Body of pancreas (tissue), 4 donors: Measurements from ENCODE around the gene KBTBD7. TPM values are rescaled to one million over a fixed set of nuclear protein-coding genes. Genes with fewer than 3 reads are reported as not detected.

ENCODE experiments used
- ATAC-seq: fragments of 150-250 bp; one replicate; pipeline ENCODE4 v1.9.1; 2016
- DNase-seq, 4 donors: peaks; one replicate each; pipeline ENCODE4 v3.0.0-alpha.2; 2019
- H3K27ac ChIP-seq, 4 donors: fragments of 200-600 bp; sonication (generic); 1 replicate in 3 of 4; 2 replicates in 1 of 4; pipeline versions ENCODE4 v1.5.1 to v1.6.1; 2016 to 2019; ENCODE audit warnings: mild to moderate bottlenecking in 1 of 4, mixed read lengths in 1 of 4, moderate library complexity in 1 of 4
- H3K27me3 ChIP-seq, 2 donors: fragments of 200-600 bp; sonication (generic); one replicate each; pipeline ENCODE4 v1.6.0; 2016; ENCODE audit warnings: mild to moderate bottlenecking in 1 of 2
- H3K36me3 ChIP-seq, 2 donors: fragments of 200-600 bp; sonication (generic); replicated peaks in 1 of 2; 2 replicates each; pipeline ENCODE4 v1.5.1; 2016; ENCODE audit warnings: low read depth in 2 of 2; ENCODE audit not compliant: insufficient read depth in 1 of 2
- H3K4me1 ChIP-seq: fragments of 200-600 bp; sonication (generic); one replicate; pipeline ENCODE4 v1.6.0; 2016
- H3K4me3 ChIP-seq, 2 donors: fragments of 200-600 bp; sonication (generic); 1 replicate in 1 of 2; 2 replicates in 1 of 2; pipeline ENCODE4 v1.5.1; 2016 to 2019
- H3K9me3 ChIP-seq, 3 donors: fragments of 200-600 bp; sonication (generic); 1 replicate in 2 of 3; 2 replicates in 1 of 3; pipeline ENCODE4 v1.5.1; 2016
- POLR2A ChIP-seq, 3 donors: fragments of 450-650 bp; IDR thresholded peaks; one replicate each; pipeline ENCODE4 v1.6.1; 2016; ENCODE audit warnings: antibody characterized with exemption in 3 of 3, mild to moderate bottlenecking in 2 of 3
- WGBS, 2 donors: methylation state at CpG; one replicate each; pipeline ENCODE4 v1.1.5; 2017; 5-methylcytosine and 5-hydroxymethylcytosine counted together
- intact Hi-C: fragments of 100-400 bp; cut with DNase I; formaldehyde crosslinking; loops from one replicate; pipeline ENCODE4 v1.15.1; 2023
- total RNA-seq, 2 donors: library from RNA; depleted of rRNA; stranded (reverse); fragments of >200 nt; gene quantifications; one replicate each; pipeline ENCODE4 v1.1.0, GENCODE V29; 2016
- TF ChIP-seq, protein P1 (sequence below), 7 experiments: fragments of 450-650 bp in 4 of 7; fragments of 200-600 bp in 3 of 7; sonication (generic) in 3 of 7; IDR thresholded peaks; one replicate each; pipeline ENCODE4 v1.5.1; 2016 to 2019; ENCODE audit warnings: antibody characterized with exemption in 7 of 7

KBTBD7 gene
- 1 to 10 TPM; 4.9 to 5.3 TPM for total RNA-seq

GRCh38 chr13:41193919-41194824 is at the start of gene KBTBD7:
KBTBD7 (minus strand) TSS chr13:41194569; CDS start chr13:41194257, 312 bp downstream.
- TF ChIP-seq, protein P1, sequence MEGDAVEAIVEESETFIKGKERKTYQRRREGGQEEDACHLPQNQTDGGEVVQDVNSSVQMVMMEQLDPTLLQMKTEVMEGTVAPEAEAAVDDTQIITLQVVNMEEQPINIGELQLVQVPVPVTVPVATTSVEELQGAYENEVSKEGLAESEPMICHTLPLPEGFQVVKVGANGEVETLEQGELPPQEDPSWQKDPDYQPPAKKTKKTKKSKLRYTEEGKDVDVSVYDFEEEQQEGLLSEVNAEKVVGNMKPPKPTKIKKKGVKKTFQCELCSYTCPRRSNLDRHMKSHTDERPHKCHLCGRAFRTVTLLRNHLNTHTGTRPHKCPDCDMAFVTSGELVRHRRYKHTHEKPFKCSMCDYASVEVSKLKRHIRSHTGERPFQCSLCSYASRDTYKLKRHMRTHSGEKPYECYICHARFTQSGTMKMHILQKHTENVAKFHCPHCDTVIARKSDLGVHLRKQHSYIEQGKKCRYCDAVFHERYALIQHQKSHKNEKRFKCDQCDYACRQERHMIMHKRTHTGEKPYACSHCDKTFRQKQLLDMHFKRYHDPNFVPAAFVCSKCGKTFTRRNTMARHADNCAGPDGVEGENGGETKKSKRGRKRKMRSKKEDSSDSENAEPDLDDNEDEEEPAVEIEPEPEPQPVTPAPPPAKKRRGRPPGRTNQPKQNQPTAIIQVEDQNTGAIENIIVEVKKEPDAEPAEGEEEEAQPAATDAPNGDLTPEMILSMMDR (IDR thresholded peaks at IDR 0.05): peak in 3 of 7 experiments; percentile 16 to 31 (median 22)
- TF ChIP-seq POLR2A (IDR thresholded peaks at IDR 0.05): peak; percentile 57 to 82 (median 81)
- intact Hi-C loops: no loop called here
- DNase-seq (peak; percentile 89 to 93 (median 90)), ATAC-seq (peak; percentile 96)
- Histone ChIP-seq H3K9me3 (no peaks in the 10 kb centered on the region), H3K27ac (peak within 1 kb of the TSS; percentile 37 to 87 (median 80)), H3K4me1 (peaks cover 30% of the 10 kb centered on the region), H3K27me3 (no peaks in the 10 kb centered on the region), H3K36me3 (no peaks in the 10 kb centered on the region), H3K4me3 (peak within 1 kb of the TSS; percentile 49 to 97)
- WGBS, 2 donors: 7 to 15% methylated on average over 23 to 66 of the region's 66 CpGs

- no peak overlapping the region for H3K4me3 ChIP-seq
- H3K27me3 ChIP-seq: no peaks in the 10 kb centered on the region
- intact Hi-C loops: no loop called here
- WGBS, 2 donors: 88 to 100% methylated on average over 4 of the region's 4 CpGs
- DNase-seq: no peak
- TF ChIP-seq, protein P1 (IDR thresholded peaks at IDR 0.05): no peak
- no peak for TF ChIP-seq POLR2A (IDR thresholded peaks at IDR 0.05)
- H3K9me3 ChIP-seq: no peaks in the 10 kb centered on the region
- ATAC-seq: no peak
- no peak overlapping the region for H3K27ac ChIP-seq
- peaks cover 10% of the 10 kb centered on the region for H3K4me1 ChIP-seq
- H3K36me3 ChIP-seq: no peaks in the 10 kb centered on the region
These were observed 47.3 kb upstream of the KBTBD7 start for GRCh38 chr13:41241626-41242025.

DNA sequence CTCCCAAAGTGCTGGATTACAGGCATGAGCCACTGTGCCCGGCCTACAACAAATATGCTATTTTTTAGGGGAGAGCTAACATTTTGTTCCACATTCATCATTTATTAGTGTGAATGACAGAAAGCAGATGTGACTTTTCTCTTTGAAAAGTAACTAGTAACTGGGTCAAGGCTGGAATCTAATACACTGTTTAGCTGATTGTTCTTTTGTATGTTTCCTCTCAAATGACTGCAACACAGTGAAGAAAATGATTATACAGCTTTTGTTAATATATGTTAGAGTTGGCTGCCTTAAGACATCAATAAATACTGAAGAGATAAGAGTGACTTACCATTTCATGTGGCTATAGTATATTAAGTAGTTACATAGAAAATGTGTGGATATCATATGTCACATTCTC is 42.0 kb upstream of the KBTBD7 start:
- 7 to 13% methylated on average over 1 of the region's 1 CpG for WGBS, 2 donors
- Histone ChIP-seq H3K27me3 (no peaks in the 10 kb centered on the region), H3K4me3 (no peak overlapping the region), H3K9me3 (no peaks in the 10 kb centered on the region), H3K36me3 (no peaks in the 10 kb centered on the region), H3K27ac (peak overlapping the region; percentile 59 to 81 (median 68)), H3K4me1 (peaks cover 40% of the 10 kb centered on the region)
- DNase-seq: peak in 3 of 4 donors; percentile 24 to 29 (median 24)
- no peak for TF ChIP-seq POLR2A (IDR thresholded peaks at IDR 0.05)
- TF ChIP-seq, protein P1 (IDR thresholded peaks at IDR 0.05): no peak
- intact Hi-C loops: no loop called here
- ATAC-seq: peak; percentile 43

- WGBS, 2 donors: 53 to 62% methylated on average over 4 of the region's 4 CpGs
These were observed 38.5 kb upstream of the KBTBD7 start for GRCh38 chr13:41232578-41233480.

More at GRCh38 chr13:41232578-41233480, 38.5 kb upstream of the KBTBD7 start:
- ATAC-seq (peak; percentile 57), DNase-seq (no peak)
- no peak for TF ChIP-seq POLR2A (IDR thresholded peaks at IDR 0.05)
- TF ChIP-seq, protein P1 (IDR thresholded peaks at IDR 0.05): no peak
- Histone ChIP-seq H3K36me3 (no peaks in the 10 kb centered on the region), H3K27me3 (no peaks in the 10 kb centered on the region), H3K9me3 (no peaks in the 10 kb centered on the region), H3K4me1 (peaks cover 53% of the 10 kb centered on the region), H3K27ac (peak overlapping the region; percentile 34 to 92 (median 87)), H3K4me3 (no peak overlapping the region)
- intact Hi-C loops: no loop called here
